LNCaP clone FGC (cell line): ENCODE measurements around the gene NAA15.

ENCODE experiments used
- DNase-seq: peaks from one replicate; pipeline ENCODE4 v3.0.0-alpha.2; 2011; ENCODE audit warnings: low read depth
- H3K4me3 ChIP-seq: 2 replicates; pipeline ENCODE4 v1.5.1; 2011; ENCODE audit warnings: mild to moderate bottlenecking, low read depth, low read length, control low read depth
- CTCF ChIP-seq: IDR thresholded peaks from 2 replicates; pipeline ENCODE4 v1.5.1; 2012; ENCODE audit warnings: mild to moderate bottlenecking; ENCODE audit not compliant: control insufficient read depth, insufficient read depth; ENCODE audit errors: extremely low read depth

Gene NAA15

GRCh38 chr4:139337612-139338011 lies 36.3 kb downstream of the NAA15 start:
- no peak overlapping the region for H3K4me3 ChIP-seq
- DNase-seq = no peak
- TF ChIP-seq CTCF = no peak

- TF ChIP-seq CTCF = no peak
- no peak for DNase-seq
- no peak overlapping the region for H3K4me3 ChIP-seq
Observed at GRCh38 chr4:139361301-139361700, 60.0 kb downstream of the NAA15 start.

GRCh38 chr4:139367421-139368090 lies 66.3 kb downstream of the NAA15 start:
- no peak for DNase-seq
- no peak overlapping the region for H3K4me3 ChIP-seq
- no peak for TF ChIP-seq CTCF

- H3K4me3 ChIP-seq = no peak overlapping the region
- DNase-seq = no peak
- no peak for TF ChIP-seq CTCF
Observed at GRCh38 chr4:139368998-139369397, 67.7 kb downstream of the NAA15 start.

- TF ChIP-seq CTCF = no peak
- DNase-seq = no peak
- H3K4me3 ChIP-seq = no peak overlapping the region
Observed at GRCh38 chr4:139374251-139374650, 72.9 kb downstream of the NAA15 start.

GRCh38 chr4:139386421-139386820 lies 85.1 kb downstream of the NAA15 start:
- H3K4me3 ChIP-seq = no peak overlapping the region
- DNase-seq = no peak
- TF ChIP-seq CTCF = no peak

GRCh38 chr4:139389102-139389501 lies 87.8 kb downstream of the NAA15 start:
- H3K4me3 ChIP-seq = no peak overlapping the region
- no peak for DNase-seq
- no peak for TF ChIP-seq CTCF
